ENCODE results near the gene DYRK1B.
"Not testable (repeated sequence)": the region's sequence is repeated elsewhere in the genome, so short reads cannot be mapped to it uniquely, and the experiment has no call there.

Gene DYRK1B

GRCh38 chr19:39814111-39814510 lies 19.9 kb downstream of the DYRK1B start:
- not testable (repeated sequence) for H3K4me3 ChIP-seq (ENCODE audit: low read length); H3K9me3 ChIP-seq (ENCODE audit: control insufficient read depth, low read length); H3K9ac ChIP-seq (ENCODE audit: low read length); H3K4me1 ChIP-seq (ENCODE audit: control insufficient read depth, insufficient read depth, low read length); H3K27me3 ChIP-seq (ENCODE audit: control insufficient read depth, insufficient read depth, low read length); H3K36me3 ChIP-seq (ENCODE audit: control insufficient read depth, insufficient read depth, low read length)

GRCh38 chr19:39813264-39813993 lies 20.5 kb downstream of the DYRK1B start:
- no peak overlapping the region for H3K4me3 ChIP-seq (ENCODE audit: low read length)
- no peaks in the 10 kb centered on the region for H3K4me1 ChIP-seq (ENCODE audit: control insufficient read depth, insufficient read depth, low read length)
- no peak overlapping the region for H3K9ac ChIP-seq (ENCODE audit: low read length)
- no peaks in the 10 kb centered on the region for H3K27me3 ChIP-seq (ENCODE audit: control insufficient read depth, insufficient read depth, low read length)
- H3K36me3 ChIP-seq (ENCODE audit: control insufficient read depth, insufficient read depth, low read length), result no peaks in the 10 kb centered on the region
- H3K9me3 ChIP-seq (ENCODE audit: control insufficient read depth, low read length), result no peaks in the 10 kb centered on the region

GRCh38 chr19:39811064-39811463 lies 22.9 kb downstream of the DYRK1B start:
- Histone ChIP-seq H3K9me3 (ENCODE audit: control insufficient read depth, low read length) (no peaks in the 10 kb centered on the region), H3K36me3 (ENCODE audit: control insufficient read depth, insufficient read depth, low read length) (no peaks in the 10 kb centered on the region), H3K9ac (ENCODE audit: low read length) (no peak overlapping the region), H3K27me3 (ENCODE audit: control insufficient read depth, insufficient read depth, low read length) (no peaks in the 10 kb centered on the region), H3K4me1 (ENCODE audit: control insufficient read depth, insufficient read depth, low read length) (no peaks in the 10 kb centered on the region), H3K4me3 (ENCODE audit: low read length) (no peak overlapping the region)

GRCh38 chr19:39810424-39810823 lies 23.5 kb downstream of the DYRK1B start:
- H3K9me3 ChIP-seq (ENCODE audit: control insufficient read depth, low read length), result no peaks in the 10 kb centered on the region
- no peak overlapping the region for H3K9ac ChIP-seq (ENCODE audit: low read length)
- H3K27me3 ChIP-seq (ENCODE audit: control insufficient read depth, insufficient read depth, low read length), result no peaks in the 10 kb centered on the region
- H3K4me3 ChIP-seq (ENCODE audit: low read length), result no peak overlapping the region
- H3K4me1 ChIP-seq (ENCODE audit: control insufficient read depth, insufficient read depth, low read length), result no peaks in the 10 kb centered on the region
- no peaks in the 10 kb centered on the region for H3K36me3 ChIP-seq (ENCODE audit: control insufficient read depth, insufficient read depth, low read length)

GRCh38 chr19:39809368-39809767 lies 24.6 kb downstream of the DYRK1B start:
- H3K9me3 ChIP-seq (ENCODE audit: control insufficient read depth, low read length), result no peaks in the 10 kb centered on the region
- H3K27me3 ChIP-seq (ENCODE audit: control insufficient read depth, insufficient read depth, low read length), result no peaks in the 10 kb centered on the region
- no peaks in the 10 kb centered on the region for H3K36me3 ChIP-seq (ENCODE audit: control insufficient read depth, insufficient read depth, low read length)
- no peaks in the 10 kb centered on the region for H3K4me1 ChIP-seq (ENCODE audit: control insufficient read depth, insufficient read depth, low read length)
- no peak overlapping the region for H3K9ac ChIP-seq (ENCODE audit: low read length)
- H3K4me3 ChIP-seq (ENCODE audit: low read length), result no peak overlapping the region

GRCh38 chr19:39808688-39809087 lies 25.3 kb downstream of the DYRK1B start:
- H3K4me1 ChIP-seq (ENCODE audit: control insufficient read depth, insufficient read depth, low read length); H3K27me3 ChIP-seq (ENCODE audit: control insufficient read depth, insufficient read depth, low read length); H3K36me3 ChIP-seq (ENCODE audit: control insufficient read depth, insufficient read depth, low read length); H3K9me3 ChIP-seq (ENCODE audit: control insufficient read depth, low read length); H3K9ac ChIP-seq (ENCODE audit: low read length); H3K4me3 ChIP-seq (ENCODE audit: low read length): not testable (repeated sequence)

GRCh38 chr19:39807846-39808364 lies 26.1 kb downstream of the DYRK1B start:
- Histone ChIP-seq H3K9me3 (ENCODE audit: control insufficient read depth, low read length) (no peaks in the 10 kb centered on the region), H3K4me3 (ENCODE audit: low read length) (no peak overlapping the region), H3K4me1 (ENCODE audit: control insufficient read depth, insufficient read depth, low read length) (no peaks in the 10 kb centered on the region), H3K9ac (ENCODE audit: low read length) (no peak overlapping the region), H3K36me3 (ENCODE audit: control insufficient read depth, insufficient read depth, low read length) (no peaks in the 10 kb centered on the region), H3K27me3 (ENCODE audit: control insufficient read depth, insufficient read depth, low read length) (no peaks in the 10 kb centered on the region)

GRCh38 chr19:39805104-39805503 lies 28.9 kb downstream of the DYRK1B start:
- H3K27me3 ChIP-seq (ENCODE audit: control insufficient read depth, insufficient read depth, low read length), result no peaks in the 10 kb centered on the region
- no peak overlapping the region for H3K9ac ChIP-seq (ENCODE audit: low read length)
- H3K4me3 ChIP-seq (ENCODE audit: low read length), result no peak overlapping the region
- no peaks in the 10 kb centered on the region for H3K36me3 ChIP-seq (ENCODE audit: control insufficient read depth, insufficient read depth, low read length)
- no peaks in the 10 kb centered on the region for H3K4me1 ChIP-seq (ENCODE audit: control insufficient read depth, insufficient read depth, low read length)
- H3K9me3 ChIP-seq (ENCODE audit: control insufficient read depth, low read length), result no peaks in the 10 kb centered on the region

GRCh38 chr19:39802958-39803357 lies 31.0 kb downstream of the DYRK1B start:
- H3K36me3 ChIP-seq (ENCODE audit: control insufficient read depth, insufficient read depth, low read length), result no peaks in the 10 kb centered on the region
- no peak overlapping the region for H3K9ac ChIP-seq (ENCODE audit: low read length)
- H3K4me3 ChIP-seq (ENCODE audit: low read length), result no peak overlapping the region
- no peaks in the 10 kb centered on the region for H3K9me3 ChIP-seq (ENCODE audit: control insufficient read depth, low read length)
- H3K4me1 ChIP-seq (ENCODE audit: control insufficient read depth, insufficient read depth, low read length), result no peaks in the 10 kb centered on the region
- no peaks in the 10 kb centered on the region for H3K27me3 ChIP-seq (ENCODE audit: control insufficient read depth, insufficient read depth, low read length)

GRCh38 chr19:39797083-39797482 lies 36.9 kb downstream of the DYRK1B start:
- Histone ChIP-seq H3K9ac (ENCODE audit: low read length) (no peak overlapping the region), H3K27me3 (ENCODE audit: control insufficient read depth, insufficient read depth, low read length) (no peaks in the 10 kb centered on the region), H3K4me3 (ENCODE audit: low read length) (no peak overlapping the region), H3K4me1 (ENCODE audit: control insufficient read depth, insufficient read depth, low read length) (no peaks in the 10 kb centered on the region), H3K36me3 (ENCODE audit: control insufficient read depth, insufficient read depth, low read length) (no peaks in the 10 kb centered on the region), H3K9me3 (ENCODE audit: control insufficient read depth, low read length) (no peaks in the 10 kb centered on the region)

GRCh38 chr19:39796000-39796498 lies 37.9 kb downstream of the DYRK1B start:
- Histone ChIP-seq H3K4me3 (ENCODE audit: low read length) (no peak overlapping the region), H3K4me1 (ENCODE audit: control insufficient read depth, insufficient read depth, low read length) (no peaks in the 10 kb centered on the region), H3K27me3 (ENCODE audit: control insufficient read depth, insufficient read depth, low read length) (no peaks in the 10 kb centered on the region), H3K9ac (ENCODE audit: low read length) (no peak overlapping the region), H3K9me3 (ENCODE audit: control insufficient read depth, low read length) (no peaks in the 10 kb centered on the region), H3K36me3 (ENCODE audit: control insufficient read depth, insufficient read depth, low read length) (no peaks in the 10 kb centered on the region)

- Histone ChIP-seq H3K4me1 (ENCODE audit: control insufficient read depth, insufficient read depth, low read length) (no peaks in the 10 kb centered on the region), H3K9me3 (ENCODE audit: control insufficient read depth, low read length) (no peaks in the 10 kb centered on the region), H3K4me3 (ENCODE audit: low read length) (no peak overlapping the region), H3K36me3 (ENCODE audit: control insufficient read depth, insufficient read depth, low read length) (no peaks in the 10 kb centered on the region), H3K9ac (ENCODE audit: low read length) (no peak overlapping the region), H3K27me3 (ENCODE audit: control insufficient read depth, insufficient read depth, low read length) (no peaks in the 10 kb centered on the region)
Observed at GRCh38 chr19:39795001-39795400, 39.0 kb downstream of the DYRK1B start.

All from mucosa of stomach (tissue), 1 donor.